HG03439 (cell line): ENCODE results near the gene ZNF76.

Source experiments
- ATAC-seq: cut with Tn5 transposase; IDR thresholded peaks from one replicate; pipeline ENCODE4 v1.9.1; 2021; ENCODE audit warnings: mild to moderate bottlenecking, moderate library complexity; ENCODE audit not compliant: unreplicated experiment

The ZNF76 gene

GRCh38 chr6:35265523-35265922 lies 6.0 kb downstream of the ZNF76 start:
- no peak for ATAC-seq

- no peak for ATAC-seq
Measured at GRCh38 chr6:35267446-35267845, 7.9 kb downstream of the ZNF76 start.

- ATAC-seq, result no peak
Measured at GRCh38 chr6:35267897-35268296, 8.4 kb downstream of the ZNF76 start.

- no peak for ATAC-seq
Measured at GRCh38 chr6:35272005-35272404, 12.5 kb downstream of the ZNF76 start.

- no peak for ATAC-seq
Measured at GRCh38 chr6:35273822-35274559, 14.5 kb downstream of the ZNF76 start.

- no peak for ATAC-seq
Measured at GRCh38 chr6:35275744-35276260, 16.3 kb downstream of the ZNF76 start.

GRCh38 chr6:35278708-35279107 lies 19.2 kb downstream of the ZNF76 start:
- ATAC-seq, result no peak

GRCh38 chr6:35280903-35281302 lies 21.4 kb downstream of the ZNF76 start:
- ATAC-seq, result no peak

GRCh38 chr6:35282472-35282871 lies 22.9 kb downstream of the ZNF76 start:
- no peak for ATAC-seq

GRCh38 chr6:35283361-35283760 lies 23.8 kb downstream of the ZNF76 start:
- ATAC-seq, result no peak

- ATAC-seq, result no peak
Measured at GRCh38 chr6:35287671-35288396, 28.3 kb downstream of the ZNF76 start.

- no peak for ATAC-seq
Measured at GRCh38 chr6:35288834-35289233, 29.3 kb downstream of the ZNF76 start.

GRCh38 chr6:35291491-35291890 lies 32.0 kb downstream of the ZNF76 start:
- no peak for ATAC-seq

GRCh38 chr6:35292494-35292893 lies 33.0 kb downstream of the ZNF76 start:
- ATAC-seq, result no peak

- ATAC-seq, result no peak
Measured at GRCh38 chr6:35293681-35294080, 34.1 kb downstream of the ZNF76 start.

- ATAC-seq, result no peak
Measured at GRCh38 chr6:35294308-35294945, 34.9 kb downstream of the ZNF76 start.

GRCh38 chr6:35295036-35295435 lies 35.5 kb downstream of the ZNF76 start:
- no peak for ATAC-seq

- no peak for ATAC-seq
Measured at GRCh38 chr6:35295521-35296315, 36.2 kb downstream of the ZNF76 start.

GRCh38 chr6:35296931-35297600 lies 37.5 kb downstream of the ZNF76 start:
- no peak for ATAC-seq
